H1 (cell line): Measurements from ENCODE around the gene SLC2A13. TPM values are rescaled to one million over a fixed set of nuclear protein-coding genes. Genes with fewer than 3 reads are reported as not detected.

Source experiments
- CTCF ChIA-PET: fragments of 300-600 bp; sonication (Branson Sonifier 250); formaldehyde crosslinking; loops from one replicate; lab custom pipeline; 2021; ENCODE audit not compliant: partially characterized antibody; lab: Charles Lee
- POLR2A ChIA-PET: fragments of 300-600 bp; sonication (Branson Sonifier 250); formaldehyde crosslinking; loops from one replicate; lab custom pipeline; 2021; ENCODE audit warnings: inconsistent platforms; ENCODE audit not compliant: partially characterized antibody; lab: Charles Lee
- DNase-seq, 2 experiments: peaks; one replicate each; pipeline versions ENCODE4 v3.0.0 to v3.0.0-alpha.2; 2010 to 2022; ENCODE audit warnings: low spot score in 2 of 2, low read depth in 1 of 2, mixed read lengths in 1 of 2
- FAIRE-seq: peaks from 2 replicates; lab custom pipeline; 2011; peaks lifted over from hg19 to GRCh38; lab: Jason Lieb, UNC
- H2AFZ ChIP-seq: 2 replicates; pipeline ENCODE4 v1.8.1; 2012; ENCODE audit warnings: low read length, inconsistent platforms
- H2AK5ac ChIP-seq: 2 replicates; pipeline ENCODE4 v1.6.1; 2013; ENCODE audit warnings: low read depth, low read length
- H2BK120ac ChIP-seq: replicated peaks from 2 replicates; pipeline ENCODE3; 2013; ENCODE audit warnings: low read depth, low read length, inconsistent platforms
- H2BK12ac ChIP-seq: 2 replicates; pipeline ENCODE4 v1.6.1; 2013; ENCODE audit warnings: low read depth, low read length
- H2BK15ac ChIP-seq: 2 replicates; pipeline ENCODE4 v1.6.1; 2013; ENCODE audit warnings: low read length
- H2BK20ac ChIP-seq: 2 replicates; pipeline ENCODE4 v1.6.1; 2013; ENCODE audit warnings: low read length
- H2BK5ac ChIP-seq: 2 replicates; pipeline ENCODE4 v1.6.1; 2013; ENCODE audit warnings: low read depth, low read length
- H3K14ac ChIP-seq: 2 replicates; pipeline ENCODE4 v1.6.1; 2013; ENCODE audit warnings: inconsistent platforms; ENCODE audit not compliant: insufficient read length
- H3K18ac ChIP-seq: 2 replicates; pipeline ENCODE4 v1.6.1; 2013; ENCODE audit warnings: low read length; ENCODE audit errors: extremely low read depth
- H3K23ac ChIP-seq: 2 replicates; pipeline ENCODE4 v1.6.1; 2013; ENCODE audit warnings: inconsistent platforms; ENCODE audit not compliant: insufficient read length
- H3K23me2 ChIP-seq: 2 replicates; pipeline ENCODE4 v1.6.1; 2013; ENCODE audit warnings: low read depth, low read length
- H3K27ac ChIP-seq: 2 replicates; pipeline ENCODE4 v1.6.1; 2011; ENCODE audit warnings: low read depth, low read length, inconsistent platforms
- H3K27me3 ChIP-seq, 4 experiments: replicated peaks in 1 of 4; 1 replicate in 1 of 4; 2 replicates in 3 of 4; pipeline versions ENCODE4 v1.6.1 to v1.8.1; 2011 to 2013; ENCODE audit warnings: low read length in 3 of 4, mild to moderate bottlenecking in 3 of 4, inconsistent platforms in 2 of 4, mixed read lengths in 2 of 4, moderate library complexity in 1 of 4; ENCODE audit not compliant: control insufficient read depth in 3 of 4, insufficient read depth in 3 of 4; ENCODE audit errors: extremely low read depth in 1 of 4
- H3K36me3 ChIP-seq, 4 experiments: 2 replicates each; pipeline versions ENCODE4 v1.6.1 to v1.8.1; 2011 to 2013; ENCODE audit warnings: mild to moderate bottlenecking in 4 of 4, low read length in 3 of 4, moderate library complexity in 2 of 4, control low read depth in 1 of 4, inconsistent platforms in 1 of 4; ENCODE audit not compliant: insufficient read depth in 4 of 4, control insufficient read depth in 2 of 4
- H3K4ac ChIP-seq: replicated peaks from 2 replicates; pipeline ENCODE3; 2013; ENCODE audit warnings: low read length, low read depth, mixed read lengths, inconsistent platforms; ENCODE audit not compliant: insufficient read length
- H3K4me1 ChIP-seq, 4 experiments: replicated peaks in 1 of 4; 1 replicate in 1 of 4; 2 replicates in 3 of 4; pipeline versions ENCODE4 v1.6.1 to v1.8.1; 2011 to 2013; ENCODE audit warnings: low read length in 3 of 4, inconsistent platforms in 2 of 4, mixed read lengths in 1 of 4; ENCODE audit not compliant: insufficient read depth in 4 of 4, control insufficient read depth in 3 of 4
- H3K4me2 ChIP-seq, 2 experiments: 2 replicates each; pipeline versions ENCODE4 v1.6.1 to v1.8.1; 2011 to 2013; ENCODE audit warnings: low read depth in 2 of 2, low read length in 2 of 2, control low read depth in 1 of 2, inconsistent platforms in 1 of 2, mild to moderate bottlenecking in 1 of 2; ENCODE audit not compliant: insufficient read depth in 1 of 2
- H3K4me3 ChIP-seq, 4 experiments: fragments of 200-600, 300-600 bp in 1 of 4; sonication (generic), shearing (Covaris generic), sonication (Bioruptor Twin) in 1 of 4; 2 replicates each; pipeline versions ENCODE4 v1.5.1 to v1.8.1; 2011 to 2016; ENCODE audit warnings: low read length in 4 of 4, low read depth in 3 of 4, control low read depth in 2 of 4, inconsistent platforms in 2 of 4, mild to moderate bottlenecking in 2 of 4, mixed read lengths in 1 of 4, moderate library complexity in 1 of 4; ENCODE audit not compliant: insufficient read depth in 2 of 4; ENCODE audit errors: extremely low read depth in 1 of 4
- H3K56ac ChIP-seq: replicated peaks from 2 replicates; pipeline ENCODE3; 2013; ENCODE audit warnings: low read depth, mild to moderate bottlenecking, mixed read lengths, low read length, inconsistent platforms; ENCODE audit not compliant: insufficient read length
- H3K79me1 ChIP-seq: 2 replicates; pipeline ENCODE4 v1.6.1; 2013; ENCODE audit warnings: low read depth, low read length, control low read depth
- H3K79me2 ChIP-seq, 2 experiments: 2 replicates each; pipeline versions ENCODE4 v1.6.1 to v1.8.1; 2012 to 2013; ENCODE audit warnings: low read length in 2 of 2, mild to moderate bottlenecking in 2 of 2, inconsistent platforms in 1 of 2; ENCODE audit not compliant: insufficient read depth in 2 of 2, control insufficient read depth in 1 of 2
- H3K9ac ChIP-seq, 4 experiments: replicated peaks in 1 of 4; 1 replicate in 1 of 4; 2 replicates in 3 of 4; pipeline versions ENCODE4 v1.6.1 to v1.8.1; 2011 to 2013; ENCODE audit warnings: low read depth in 3 of 4, low read length in 3 of 4, control low read depth in 2 of 4, mild to moderate bottlenecking in 2 of 4, moderate library complexity in 2 of 4, inconsistent platforms in 1 of 4; ENCODE audit errors: extremely low read depth in 1 of 4
- H3K9me3 ChIP-seq, 2 experiments: 2 replicates each; pipeline versions ENCODE4 v1.6.1 to v1.8.1; 2012 to 2013; ENCODE audit warnings: mild to moderate bottlenecking in 2 of 2, moderate library complexity in 2 of 2, control low read depth in 1 of 2, inconsistent platforms in 1 of 2, low read depth in 1 of 2, low read length in 1 of 2, mixed read lengths in 1 of 2; ENCODE audit not compliant: insufficient read depth in 2 of 2
- H4K20me1 ChIP-seq, 2 experiments: replicated peaks in 1 of 2; 2 replicates each; pipeline versions ENCODE3 to v1.8.1; 2011 to 2013; ENCODE audit warnings: inconsistent platforms in 2 of 2, low read length in 2 of 2, mild to moderate bottlenecking in 1 of 2; ENCODE audit not compliant: insufficient read depth in 2 of 2, control insufficient read depth in 1 of 2
- H4K5ac ChIP-seq: 2 replicates; pipeline ENCODE4 v1.6.1; 2013; ENCODE audit warnings: low read length, low read depth, mixed read lengths, inconsistent platforms; ENCODE audit not compliant: insufficient read length
- H4K8ac ChIP-seq: 2 replicates; pipeline ENCODE4 v1.8.0; 2013; ENCODE audit warnings: mild to moderate bottlenecking, moderate library complexity, low read length, inconsistent platforms; ENCODE audit not compliant: insufficient read depth; ENCODE audit errors: extremely low read depth
- H4K91ac ChIP-seq: replicated peaks from 2 replicates; pipeline ENCODE3; 2013; ENCODE audit warnings: low read length, mixed read lengths, inconsistent platforms; ENCODE audit not compliant: insufficient read length
- CBX5 ChIP-seq: fragments of 300-800, 300-1000 bp; sonication (generic); IDR thresholded peaks from 2 replicates; pipeline ENCODE4 v1.7.1; 2016; ENCODE audit warnings: antibody characterized with exemption, low read length, low read depth
- CBX8 ChIP-seq: fragments of 300-800, 300-1000 bp; sonication (generic); IDR thresholded peaks from 2 replicates; pipeline ENCODE4 v1.7.1; 2016; ENCODE audit warnings: low read depth, low read length, borderline replicate concordance
- NRF1 ChIP-seq: IDR thresholded peaks from 2 replicates; pipeline ENCODE4 v1.6.1; 2011; ENCODE audit warnings: mild to moderate bottlenecking, low read depth, low read length, improper control_type of control experiment
- RBBP5 ChIP-seq: IDR thresholded peaks from 2 replicates; pipeline ENCODE4 v1.7.1; 2012; ENCODE audit warnings: low read depth, mild to moderate bottlenecking, inconsistent platforms, low read length, moderate library complexity, borderline replicate concordance
- TAF1 ChIP-seq: IDR thresholded peaks from 2 replicates; pipeline ENCODE4 v1.6.1; 2011; ENCODE audit warnings: mild to moderate bottlenecking, low read depth, low read length
- WGBS, 2 experiments: shearing (Covaris generic) in 1 of 2; methylation state at CpG; one replicate each; pipeline versions ENCODE4 v1.1.6 to v1.1.7; 2013 to 2015; ENCODE audit warnings: low lambda C conversion rate in 2 of 2, mixed read lengths in 2 of 2, inconsistent platforms in 1 of 2, low coverage in 1 of 2, missing lambda C conversion rate in 1 of 2; ENCODE audit not compliant: insufficient replicate concordance in 2 of 2, insufficient coverage in 1 of 2, insufficient read length in 1 of 2; ENCODE audit errors: extremely low coverage in 1 of 2, missing lambda C conversion rate in 1 of 2; 5-methylcytosine and 5-hydroxymethylcytosine counted together
- polyA plus RNA-seq, 7 experiments: library from polyadenylated mRNA; depleted of rRNA in 3 of 7; stranded (reverse) in 5 of 7; unstranded in 2 of 7; fragments of >200 nt in 5 of 7; fragments of 200-250 nt in 2 of 7; gene quantifications; 1 replicate in 5 of 7; 2 replicates in 1 of 7; 4 replicates in 1 of 7; pipeline versions ENCODE4 v1.2.1 to v1.2.3, GENCODE V29; 2011 to 2013; ENCODE audit warnings: missing spikeins in 2 of 7, mixed read lengths in 2 of 7
- total RNA-seq: library from RNA; stranded (reverse); fragmentation: NEBNext Ultra II Directional; extraction: Animal tissue kit (Norgen Biotek cat#: 25700); gene quantifications from 2 replicates; pipeline ENCODE4 v1.2.1, GENCODE V29; 2021

Gene SLC2A13
- total and polyA plus RNA-seq, 2 of the 8 experiments (the other 6 are each of a cell fraction or from before 2014, with no cell fraction given), result 2.8 to 9.6 TPM

DNA sequence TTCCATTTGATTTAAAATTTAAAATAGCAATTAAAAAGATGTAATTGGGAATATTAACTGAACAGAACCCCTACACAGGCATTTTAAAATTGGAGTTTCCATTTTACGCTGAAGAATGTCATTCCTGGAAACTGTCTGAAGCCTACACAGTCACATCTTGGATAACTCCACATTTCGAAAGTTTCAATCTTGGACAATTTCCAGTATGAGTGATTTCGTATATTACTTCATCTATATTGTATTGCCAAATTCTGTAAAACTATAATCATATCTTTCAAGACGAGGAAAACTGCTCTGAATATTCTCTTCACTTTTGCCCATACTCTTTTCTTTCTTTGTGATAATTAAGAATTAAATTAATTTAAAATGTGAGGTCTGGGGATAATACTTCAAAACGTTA lies 292.1 kb downstream of the SLC2A13 start:
- Histone ChIP-seq H3K36me3 (no peaks in the 10 kb centered on the region), H2AK5ac (no peak overlapping the region), H4K91ac (no peak overlapping the region), H4K8ac (no peak overlapping the region), H3K4me1 (no peaks in the 10 kb centered on the region), H4K20me1 (no peaks in the 10 kb centered on the region), H2AFZ (no peak overlapping the region), H3K23ac (no peak overlapping the region), H2BK15ac (no peak overlapping the region), H3K14ac (no peak overlapping the region), H3K4me2 (no peak overlapping the region), H4K5ac (no peak overlapping the region), H3K4me3 (no peak overlapping the region), H3K18ac (no peak overlapping the region), H3K27ac (no peak overlapping the region), H2BK120ac (no peak overlapping the region), H3K9ac (no peak overlapping the region), H3K79me2 (no peaks in the 10 kb centered on the region), H2BK12ac (no peak overlapping the region), H3K9me3 (no peaks in the 10 kb centered on the region), H2BK5ac (no peak overlapping the region), H3K79me1 (no peaks in the 10 kb centered on the region), H3K4ac (no peak overlapping the region), H2BK20ac (no peak overlapping the region), H3K23me2 (no peaks in the 10 kb centered on the region), H3K27me3 (no peaks in the 10 kb centered on the region), H3K56ac (no peak overlapping the region)
- FAIRE-seq (no peak), DNase-seq (no peak)
- 92% methylated on average over 5 of the region's 5 CpGs; no CpG with 5 or more reads in 1 of the 2 experiments for WGBS, 2 experiments
- TF ChIP-seq CBX8 (no peak), CBX5 (no peak), NRF1 (no peak), RBBP5 (no peak), TAF1 (no peak)
- ChIA-PET CTCF (interaction anchor here (0.6 kb wide), 1 partner anchor 36 kb away, joined by 3 read pairs; no protein-coding TSS in a partner anchor), POLR2A (no interaction called here)
